Neural cell (in vitro differentiated cells): ENCODE data around the gene LRRC73. TPM values are rescaled to one million over a fixed set of nuclear protein-coding genes. Genes with fewer than 3 reads are reported as not detected.
"Not testable (repeated sequence)": the region's sequence is repeated elsewhere in the genome, so short reads cannot be mapped to it uniquely, and the experiment has no call there.

Source experiments
- H2AFZ ChIP-seq: fragments of 200-600, 300-800 bp; sonication (generic), shearing (Covaris generic); 2 replicates; pipeline ENCODE4 v1.6.0; 2014; ENCODE audit warnings: low read depth, mild to moderate bottlenecking, antibody characterized with exemption, low read length, moderate library complexity
- H3F3A ChIP-seq: fragments of 200-600 bp; shearing (Covaris generic); 2 replicates; pipeline ENCODE4 v1.6.1; 2016; ENCODE audit warnings: mild to moderate bottlenecking, moderate library complexity, mixed read lengths, antibody characterized with exemption, low read length; ENCODE audit not compliant: insufficient read depth, poor library complexity, severe bottlenecking
- H3K27ac ChIP-seq: fragments of 200-600, 300-800 bp; sonication (generic), shearing (Covaris generic); 2 replicates; pipeline ENCODE4 v1.5.1; 2014; ENCODE audit warnings: mild to moderate bottlenecking, low read length, moderate library complexity
- H3K27me3 ChIP-seq: fragments of 300-800, 200-600 bp; sonication (generic), shearing (Covaris generic); 2 replicates; pipeline ENCODE4 v1.6.0; 2014; ENCODE audit warnings: mild to moderate bottlenecking, low read depth, low read length, moderate library complexity; ENCODE audit not compliant: insufficient read depth
- H3K36me3 ChIP-seq: fragments of 300-800, 200-600 bp; sonication (generic), shearing (Covaris generic); 2 replicates; pipeline ENCODE4 v1.5.1; 2014; ENCODE audit warnings: mild to moderate bottlenecking, antibody characterized with exemption, low read length, moderate library complexity; ENCODE audit not compliant: insufficient read depth
- H3K4me2 ChIP-seq: fragments of 300-800, 200-600 bp; sonication (generic), shearing (Covaris generic); 2 replicates; pipeline ENCODE4 v1.6.0; 2014; ENCODE audit warnings: mild to moderate bottlenecking, low read length
- H3K4me3 ChIP-seq: fragments of 300-800, 200-600 bp; sonication (generic), shearing (Covaris generic); 2 replicates; pipeline ENCODE4 v1.5.1; 2014; ENCODE audit warnings: mild to moderate bottlenecking, low read length, moderate library complexity
- H3K79me2 ChIP-seq: fragments of 200-600 bp; shearing (Covaris generic); replicated peaks from 2 replicates; pipeline ENCODE4 v1.6.0; 2014; ENCODE audit warnings: mild to moderate bottlenecking, low read length, moderate library complexity; ENCODE audit not compliant: insufficient read depth
- H3K9ac ChIP-seq: fragments of 300-800, 200-600 bp; sonication (generic), shearing (Covaris generic); 2 replicates; pipeline ENCODE4 v1.6.1; 2016; ENCODE audit warnings: mild to moderate bottlenecking, low read length, mixed read lengths
- H3K9me2 ChIP-seq: fragments of 200-600 bp; shearing (Covaris generic); 2 replicates; pipeline ENCODE4 v1.6.1; 2016; ENCODE audit warnings: mild to moderate bottlenecking, low read length, mixed read lengths; ENCODE audit not compliant: insufficient read depth
- H3K9me3 ChIP-seq: fragments of 200-600, 300-800 bp; sonication (generic), shearing (Covaris generic); 2 replicates; pipeline ENCODE4 v1.6.1; 2016; ENCODE audit warnings: mild to moderate bottlenecking, mixed run types, low read length, moderate library complexity, mixed read lengths
- H4K20me1 ChIP-seq: fragments of 200-600 bp; shearing (Covaris generic); 2 replicates; pipeline ENCODE4 v1.6.1; 2016; ENCODE audit warnings: mild to moderate bottlenecking, mixed run types; ENCODE audit not compliant: insufficient read depth
- CTCF ChIP-seq: fragments of 450-650 bp; IDR thresholded peaks from 2 replicates; pipeline ENCODE4 v1.5.1; 2014; ENCODE audit warnings: antibody characterized with exemption, mild to moderate bottlenecking, moderate library complexity; ENCODE audit not compliant: poor library complexity, severe bottlenecking
- EP300 ChIP-seq: fragments of 450-650 bp; conservative IDR thresholded peaks from 2 replicates; pipeline ENCODE4 v1.6.1; 2014; ENCODE audit warnings: antibody characterized with exemption, mild to moderate bottlenecking, moderate library complexity; ENCODE audit not compliant: poor library complexity, severe bottlenecking
- EZH2 ChIP-seq: fragments of 200-600, 300-800 bp; shearing (Covaris generic), sonication (generic); IDR thresholded peaks from 2 replicates; pipeline ENCODE4 v1.6.1; 2014; ENCODE audit warnings: antibody characterized with exemption, low read length, borderline replicate concordance, mild to moderate bottlenecking; ENCODE audit not compliant: insufficient read depth, poor library complexity, severe bottlenecking
- MXI1 ChIP-seq: fragments of 450-650 bp; conservative IDR thresholded peaks from 2 replicates; pipeline ENCODE4 v1.6.1; 2014; ENCODE audit warnings: antibody characterized with exemption, mild to moderate bottlenecking; ENCODE audit not compliant: poor library complexity, severe bottlenecking
- POLR2AphosphoS5 ChIP-seq: IDR thresholded peaks from 2 replicates; pipeline ENCODE4 v1.6.1; 2012
- RAD21 ChIP-seq: fragments of 450-650 bp; conservative IDR thresholded peaks from 2 replicates; pipeline ENCODE4 v1.6.1; 2014; ENCODE audit warnings: antibody characterized with exemption, mild to moderate bottlenecking, moderate library complexity
- SMC3 ChIP-seq: fragments of 450-650 bp; conservative IDR thresholded peaks from 2 replicates; pipeline ENCODE4 v1.6.1; 2014; ENCODE audit warnings: antibody characterized with exemption, mild to moderate bottlenecking, moderate library complexity; ENCODE audit not compliant: poor library complexity
- TAF1 ChIP-seq: IDR thresholded peaks from 2 replicates; pipeline ENCODE4 v1.6.1; 2012; ENCODE audit warnings: low read depth
- polyA plus RNA-seq: library from polyadenylated mRNA; depleted of rRNA; stranded (reverse); fragments of >200 nt; gene quantifications from 2 replicates; pipeline ENCODE4 v1.2.3, GENCODE V29; 2014
- TF ChIP-seq, protein P1 (sequence below): IDR thresholded peaks from 2 replicates; pipeline ENCODE4 v1.6.1; 2012; ENCODE audit warnings: borderline replicate concordance

LRRC73 gene
- polyA plus RNA-seq, 1 donor from 2014 or later = 4.7 TPM

GRCh38 chr6:43468240-43468639, 41.9 kb downstream of the LRRC73 start:
- H2AFZ ChIP-seq = no peak overlapping the region

DNA sequence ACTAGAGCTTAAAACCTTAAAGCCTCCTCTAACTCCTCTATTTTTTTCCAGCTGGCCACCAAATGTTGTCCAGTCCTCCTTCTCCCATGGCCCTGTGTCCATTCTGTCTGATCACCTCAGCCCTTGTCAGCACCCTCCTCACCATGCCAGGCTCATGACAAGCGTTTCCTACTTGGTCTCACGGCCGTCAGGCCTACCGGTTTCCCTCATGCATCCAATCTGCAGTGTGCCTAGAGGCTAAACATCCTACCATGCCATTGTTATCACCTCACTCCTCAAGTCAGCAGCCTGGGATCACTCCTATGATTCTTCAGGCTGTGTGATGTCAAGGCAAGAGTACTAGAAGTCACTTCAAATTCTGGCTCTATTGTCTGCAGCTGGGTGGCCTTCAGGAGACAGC, 42.4 kb downstream of the LRRC73 start:
- Histone ChIP-seq H3K27ac (no peak overlapping the region), H4K20me1 (no peaks in the 10 kb centered on the region), H3K36me3 (no peaks in the 10 kb centered on the region), H3K4me2 (no peak overlapping the region), H3K4me3 (no peak overlapping the region), H2AFZ (no peak overlapping the region), H3F3A (no peaks in the 10 kb centered on the region), H3K9me3 (no peaks in the 10 kb centered on the region), H3K27me3 (no peaks in the 10 kb centered on the region), H3K9ac (no peak overlapping the region), H3K9me2 (no peaks in the 10 kb centered on the region), H3K79me2 (no peaks in the 10 kb centered on the region)
- TF ChIP-seq MXI1 = no peak
- no peak for TF ChIP-seq EZH2
- TF ChIP-seq, protein P1, sequence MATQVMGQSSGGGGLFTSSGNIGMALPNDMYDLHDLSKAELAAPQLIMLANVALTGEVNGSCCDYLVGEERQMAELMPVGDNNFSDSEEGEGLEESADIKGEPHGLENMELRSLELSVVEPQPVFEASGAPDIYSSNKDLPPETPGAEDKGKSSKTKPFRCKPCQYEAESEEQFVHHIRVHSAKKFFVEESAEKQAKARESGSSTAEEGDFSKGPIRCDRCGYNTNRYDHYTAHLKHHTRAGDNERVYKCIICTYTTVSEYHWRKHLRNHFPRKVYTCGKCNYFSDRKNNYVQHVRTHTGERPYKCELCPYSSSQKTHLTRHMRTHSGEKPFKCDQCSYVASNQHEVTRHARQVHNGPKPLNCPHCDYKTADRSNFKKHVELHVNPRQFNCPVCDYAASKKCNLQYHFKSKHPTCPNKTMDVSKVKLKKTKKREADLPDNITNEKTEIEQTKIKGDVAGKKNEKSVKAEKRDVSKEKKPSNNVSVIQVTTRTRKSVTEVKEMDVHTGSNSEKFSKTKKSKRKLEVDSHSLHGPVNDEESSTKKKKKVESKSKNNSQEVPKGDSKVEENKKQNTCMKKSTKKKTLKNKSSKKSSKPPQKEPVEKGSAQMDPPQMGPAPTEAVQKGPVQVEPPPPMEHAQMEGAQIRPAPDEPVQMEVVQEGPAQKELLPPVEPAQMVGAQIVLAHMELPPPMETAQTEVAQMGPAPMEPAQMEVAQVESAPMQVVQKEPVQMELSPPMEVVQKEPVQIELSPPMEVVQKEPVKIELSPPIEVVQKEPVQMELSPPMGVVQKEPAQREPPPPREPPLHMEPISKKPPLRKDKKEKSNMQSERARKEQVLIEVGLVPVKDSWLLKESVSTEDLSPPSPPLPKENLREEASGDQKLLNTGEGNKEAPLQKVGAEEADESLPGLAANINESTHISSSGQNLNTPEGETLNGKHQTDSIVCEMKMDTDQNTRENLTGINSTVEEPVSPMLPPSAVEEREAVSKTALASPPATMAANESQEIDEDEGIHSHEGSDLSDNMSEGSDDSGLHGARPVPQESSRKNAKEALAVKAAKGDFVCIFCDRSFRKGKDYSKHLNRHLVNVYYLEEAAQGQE = no peak
- no peak for TF ChIP-seq CTCF
- TF ChIP-seq POLR2AphosphoS5 = no peak
- no peak for TF ChIP-seq EP300
- TF ChIP-seq RAD21 = no peak
- TF ChIP-seq SMC3 = no peak
- no peak for TF ChIP-seq TAF1

More at GRCh38 chr6:43468240-43468639, 41.9 kb downstream of the LRRC73 start:
- H3F3A ChIP-seq = no peaks in the 10 kb centered on the region
- no peaks in the 10 kb centered on the region for H3K79me2 ChIP-seq
- H3K27ac ChIP-seq = no peak overlapping the region
- no peaks in the 10 kb centered on the region for H3K9me2 ChIP-seq
- no peaks in the 10 kb centered on the region for H4K20me1 ChIP-seq
- no peak overlapping the region for H3K4me2 ChIP-seq
- TF ChIP-seq RAD21 = no peak
- TF ChIP-seq, protein P1 = no peak
- TF ChIP-seq POLR2AphosphoS5 = no peak
- no peak for TF ChIP-seq EP300
- no peak for TF ChIP-seq CTCF
- no peak for TF ChIP-seq TAF1
- TF ChIP-seq SMC3 = no peak
- TF ChIP-seq EZH2 = no peak
- no peak overlapping the region for H3K4me3 ChIP-seq
- no peaks in the 10 kb centered on the region for H3K27me3 ChIP-seq
- no peaks in the 10 kb centered on the region for H3K9me3 ChIP-seq
- no peaks in the 10 kb centered on the region for H3K36me3 ChIP-seq
- no peak overlapping the region for H3K9ac ChIP-seq

GRCh38 chr6:43467265-43467664, 42.9 kb downstream of the LRRC73 start:
- H3K9ac ChIP-seq, H4K20me1 ChIP-seq, H3K27me3 ChIP-seq, H3K36me3 ChIP-seq, H3K4me3 ChIP-seq, H2AFZ ChIP-seq, H3K27ac ChIP-seq, H3F3A ChIP-seq, H3K9me2 ChIP-seq, H3K9me3 ChIP-seq, H3K79me2 ChIP-seq, H3K4me2 ChIP-seq: not testable (repeated sequence)
